GM19463 (cell line): ENCODE data around the gene BTBD17.

ENCODE experiments used
- ATAC-seq: cut with Tn5 transposase; IDR thresholded peaks from one replicate; pipeline ENCODE4 v1.9.1; 2021; ENCODE audit warnings: mild to moderate bottlenecking, moderate library complexity; ENCODE audit not compliant: unreplicated experiment

BTBD17 gene

GRCh38 chr17:74359916-74360315, 1.8 kb downstream of the BTBD17 start:
- no peak for ATAC-seq

- ATAC-seq = no peak
Measured at GRCh38 chr17:74358697-74359096, 3.0 kb downstream of the BTBD17 start.

GRCh38 chr17:74357466-74357809, 4.2 kb downstream of the BTBD17 start:
- no peak for ATAC-seq

DNA sequence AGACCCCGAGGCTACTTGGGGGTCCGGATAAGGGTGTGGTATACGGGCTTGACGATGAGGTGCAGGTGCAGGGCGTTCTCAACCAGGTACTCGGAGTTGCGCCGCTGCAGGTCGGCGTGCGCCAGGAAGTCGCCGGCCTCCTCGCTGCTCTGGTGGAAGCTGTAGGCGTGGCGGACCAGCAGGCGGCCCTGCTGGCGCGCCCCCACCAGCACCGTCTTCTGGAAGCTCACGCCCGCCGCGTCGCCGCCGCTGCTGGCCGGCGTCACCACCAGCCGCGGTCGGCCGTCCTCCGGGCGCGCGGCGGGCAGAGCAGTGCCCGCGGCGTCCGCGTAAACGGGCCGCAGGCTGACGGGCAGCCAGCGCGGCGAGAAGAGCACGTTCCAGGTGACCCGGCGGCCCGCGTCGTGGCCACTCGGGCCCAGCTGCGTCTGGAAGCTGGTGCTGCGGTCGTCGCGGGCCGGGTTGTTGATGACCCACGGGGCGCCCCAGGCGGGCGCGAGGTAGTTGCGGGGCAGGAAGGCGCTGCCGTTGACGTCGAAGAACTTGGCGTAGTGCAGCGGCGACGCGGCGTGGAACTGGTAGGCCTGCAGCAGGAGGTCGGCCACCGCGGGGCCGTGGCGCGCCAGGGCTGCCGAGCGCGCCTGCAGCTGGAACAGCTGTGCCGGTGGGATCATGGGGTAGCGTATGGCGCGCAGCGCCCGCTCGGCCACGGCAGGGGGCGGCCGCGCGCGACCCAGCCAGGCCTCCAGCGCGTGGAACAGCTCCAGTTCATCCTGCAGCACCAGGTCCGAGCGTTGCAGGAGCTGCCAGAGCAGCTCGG, 4.8 kb downstream of the BTBD17 start:
- ATAC-seq = no peak

- ATAC-seq = no peak
Measured at GRCh38 chr17:74355065-74355464, 6.6 kb downstream of the BTBD17 start.

GRCh38 chr17:74354561-74354960, 7.1 kb downstream of the BTBD17 start:
- no peak for ATAC-seq

DNA sequence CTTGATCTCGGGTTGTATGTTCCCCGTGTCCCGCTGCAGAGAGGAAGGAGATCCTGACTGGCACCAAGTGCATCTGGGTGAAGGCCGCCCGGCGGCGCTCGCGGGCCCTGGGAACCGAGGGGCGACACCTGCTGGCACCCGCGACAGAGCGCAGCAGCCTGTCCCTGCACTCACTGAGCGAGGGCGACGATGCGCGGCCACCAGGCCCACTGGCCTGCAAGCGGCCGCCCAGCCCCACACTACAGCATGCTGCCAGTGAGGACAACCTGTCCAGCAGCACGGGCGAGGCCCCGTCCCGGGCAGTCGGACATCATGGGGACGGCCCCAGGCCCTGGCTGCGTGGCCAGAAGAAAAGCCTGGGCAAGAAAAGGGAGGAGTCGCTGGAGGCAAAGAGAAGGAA, 7.5 kb downstream of the BTBD17 start:
- ATAC-seq = no peak

- no peak for ATAC-seq
Measured at GRCh38 chr17:74353446-74354060, 8.1 kb downstream of the BTBD17 start.

DNA sequence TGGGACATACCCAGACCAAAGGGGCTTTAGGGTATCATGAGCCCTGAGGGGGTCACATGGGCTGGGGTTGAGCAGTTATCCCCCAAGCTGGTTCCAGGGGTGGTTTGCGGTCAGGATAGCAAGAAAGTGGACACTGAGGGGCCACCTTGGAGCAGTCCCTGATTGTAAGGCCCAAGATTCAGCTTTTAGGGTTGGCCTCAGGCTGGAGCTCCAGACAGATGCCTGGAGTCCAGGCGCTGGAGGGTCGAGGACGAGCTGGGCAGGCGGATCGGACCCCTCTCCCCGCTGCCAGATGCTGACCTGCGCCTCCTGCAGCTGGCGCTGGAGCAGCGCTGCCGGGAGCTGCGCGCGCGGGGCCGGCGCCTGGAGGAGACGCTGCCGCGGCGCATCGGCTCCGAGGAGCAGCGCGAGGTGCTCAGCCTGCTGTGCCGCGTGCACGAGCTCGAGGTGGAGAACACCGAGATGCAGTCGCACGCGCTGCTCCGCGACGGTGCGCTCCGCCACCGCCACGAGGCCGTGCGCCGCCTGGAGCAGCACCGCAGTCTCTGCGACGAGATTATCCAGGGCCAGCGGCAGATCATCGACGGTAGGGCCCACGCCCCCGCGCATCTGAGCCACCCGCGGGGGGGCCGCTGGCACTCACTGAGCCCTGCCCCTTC, 10.0 kb downstream of the BTBD17 start:
- ATAC-seq = no peak

DNA sequence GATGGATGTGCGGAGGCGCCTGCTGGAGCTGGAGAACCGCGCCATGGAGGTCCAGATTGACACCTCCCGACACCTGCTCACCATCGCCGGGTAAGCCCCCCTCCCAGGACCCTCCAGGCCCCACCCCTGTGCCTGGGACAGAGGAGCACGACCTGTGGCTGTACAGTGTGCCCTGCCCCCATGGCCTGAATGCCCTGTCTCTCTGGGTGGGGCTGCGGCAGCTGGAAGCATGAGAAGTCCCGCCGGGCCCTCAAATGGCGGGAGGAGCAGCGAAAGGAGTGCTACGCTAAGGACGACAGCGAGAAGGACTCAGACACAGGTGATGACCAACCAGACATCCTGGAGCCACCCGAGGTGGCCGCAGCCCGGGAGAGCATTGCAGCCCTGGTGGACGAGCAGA, 11.2 kb downstream of the BTBD17 start:
- no peak for ATAC-seq

DNA sequence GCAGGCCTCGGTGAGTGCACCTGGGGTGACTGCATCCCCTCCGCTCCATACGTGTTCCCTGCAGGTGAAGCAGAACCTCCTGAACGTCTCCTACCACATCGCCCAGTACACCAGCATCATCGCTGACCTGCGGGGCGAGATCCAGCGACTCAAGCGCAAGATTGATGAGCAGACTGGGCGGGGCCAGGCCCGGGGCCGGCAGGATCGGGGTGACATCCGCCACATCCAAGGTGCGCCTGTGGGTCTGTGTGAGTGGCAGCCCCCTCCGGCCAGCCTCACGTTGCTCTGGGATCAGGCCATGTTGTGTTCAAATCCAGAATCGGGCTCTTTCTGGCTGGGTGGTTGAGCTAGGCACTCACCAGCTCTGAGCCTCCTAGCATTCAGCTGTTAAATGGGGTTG, 12.5 kb downstream of the BTBD17 start:
- ATAC-seq = no peak

- ATAC-seq = no peak
Measured at GRCh38 chr17:74347646-74348045, 14.0 kb downstream of the BTBD17 start.

DNA sequence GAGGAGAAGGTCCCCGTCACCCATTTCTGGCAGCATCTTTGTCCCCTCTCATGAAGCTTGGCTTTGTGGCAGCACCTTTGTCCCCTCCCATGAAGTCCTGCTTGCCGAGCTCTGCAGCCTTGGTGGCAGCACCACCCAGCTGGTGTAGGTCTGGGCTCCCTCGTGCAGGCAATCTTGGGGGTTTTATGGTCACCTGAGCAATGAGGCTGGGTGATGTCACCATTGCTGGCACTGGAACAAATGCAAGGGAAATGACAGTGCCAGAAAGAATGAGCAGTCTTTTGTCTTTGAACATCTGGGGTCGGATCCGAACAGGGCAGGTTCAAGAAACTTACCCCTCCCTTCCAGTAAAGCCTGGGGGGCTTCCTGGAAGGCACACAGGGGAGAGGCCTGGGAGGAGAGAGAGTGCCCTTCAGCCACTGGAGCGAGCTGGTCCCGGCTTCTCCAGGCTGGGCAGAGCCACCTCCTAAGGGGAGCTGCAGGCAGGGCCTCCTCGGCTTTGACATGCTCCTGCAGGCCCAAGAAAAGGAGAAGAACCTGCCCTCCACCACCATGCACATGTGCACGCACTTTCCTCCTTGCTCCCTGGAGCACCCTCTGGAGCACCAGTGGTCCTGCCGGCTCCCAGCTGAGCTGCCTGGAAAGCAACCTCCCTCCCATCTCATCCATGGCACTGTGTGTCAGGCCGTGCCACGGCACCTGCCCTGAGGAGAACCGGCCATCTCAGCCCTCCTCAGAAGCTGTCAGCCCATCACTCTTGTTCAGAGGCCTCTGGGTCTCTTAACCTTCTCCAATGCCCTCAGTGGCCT, 16.0 kb downstream of the BTBD17 start:
- ATAC-seq = no peak

GRCh38 chr17:74344658-74345057, 17.0 kb downstream of the BTBD17 start:
- no peak for ATAC-seq

DNA sequence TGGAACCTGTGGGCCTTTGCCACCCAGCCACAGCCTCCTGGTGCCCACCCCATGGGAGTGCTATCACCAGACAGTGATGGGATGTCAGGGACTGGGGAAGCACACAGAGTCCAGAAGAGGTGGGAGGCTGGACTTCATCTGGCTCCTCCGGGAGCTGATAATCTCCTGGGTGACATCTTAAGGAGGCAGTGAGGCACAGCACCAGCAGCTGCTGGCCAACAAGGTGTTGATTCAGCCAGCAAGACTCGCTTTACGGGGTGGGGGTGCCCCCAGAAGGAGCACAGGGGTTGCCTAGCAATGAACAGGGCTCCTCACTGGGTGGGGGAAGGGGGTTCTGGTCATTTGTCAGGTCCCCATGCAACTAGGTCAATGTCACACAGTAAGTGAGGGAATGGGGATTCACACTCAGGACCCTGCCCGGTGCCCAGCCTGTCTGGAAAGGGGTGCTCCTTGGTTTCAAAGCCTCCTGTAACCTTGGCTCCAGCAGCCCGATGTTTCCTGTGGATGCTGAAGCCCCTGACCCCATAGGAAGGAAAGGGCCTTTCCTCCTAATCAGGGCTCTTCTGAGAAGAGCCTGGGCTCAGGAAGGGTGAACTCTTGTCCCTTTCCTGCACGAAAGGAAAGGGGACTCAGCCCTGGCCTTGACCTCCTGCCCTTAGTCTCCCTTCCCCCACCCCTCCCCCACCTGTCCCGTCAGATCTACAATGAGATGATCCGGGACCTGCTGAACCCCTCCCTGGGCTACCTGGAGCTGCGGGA, 18.0 kb downstream of the BTBD17 start:
- no peak for ATAC-seq

DNA sequence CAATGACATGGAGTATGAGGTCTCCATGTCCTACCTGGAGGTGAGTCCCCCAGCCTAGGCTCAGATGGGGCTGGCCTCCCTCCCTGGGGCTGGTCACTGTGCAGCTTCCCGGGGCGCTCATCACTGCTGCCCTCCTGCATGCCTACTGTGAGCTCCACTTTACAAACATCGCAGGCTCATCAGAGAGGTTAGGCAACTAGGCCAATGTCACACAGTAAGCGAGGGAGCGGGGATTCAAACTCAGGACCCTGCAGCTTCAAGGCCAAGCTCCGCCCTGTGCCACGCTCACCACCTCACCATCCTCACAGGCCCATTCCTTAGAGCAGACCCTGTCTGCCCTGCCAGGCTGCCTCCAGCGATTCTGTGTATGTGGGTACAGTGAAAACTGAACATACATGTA, 18.5 kb downstream of the BTBD17 start:
- no peak for ATAC-seq

GRCh38 chr17:74342224-74342623, 19.4 kb downstream of the BTBD17 start:
- no peak for ATAC-seq

DNA sequence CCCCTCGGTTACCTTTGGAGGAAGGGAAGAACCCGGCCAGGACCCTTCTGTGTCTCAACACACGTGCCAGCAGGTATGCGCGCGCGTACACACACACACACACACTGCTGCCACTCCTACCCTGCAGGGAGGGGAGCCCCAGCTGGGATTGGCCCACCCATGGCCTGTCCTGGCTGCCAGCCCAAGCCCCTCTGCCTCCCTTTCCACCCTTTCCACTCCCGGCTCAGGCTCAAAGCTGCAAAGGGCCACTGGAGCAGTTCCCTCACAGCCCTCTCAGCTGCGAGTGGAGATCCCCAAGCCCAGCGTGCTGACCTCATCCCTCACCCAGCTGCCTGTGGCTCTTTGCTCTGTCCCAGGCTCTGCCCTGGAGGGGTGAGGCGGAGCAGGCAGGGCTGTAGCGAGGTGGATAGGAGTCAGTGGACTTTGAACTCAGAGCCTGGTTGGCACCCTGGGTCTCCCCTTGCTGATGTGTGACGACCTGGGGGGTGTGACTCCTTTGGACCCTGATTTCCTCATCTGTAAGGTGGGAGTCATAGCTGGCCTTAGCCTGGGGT, 21.1 kb downstream of the BTBD17 start:
- no peak for ATAC-seq

DNA sequence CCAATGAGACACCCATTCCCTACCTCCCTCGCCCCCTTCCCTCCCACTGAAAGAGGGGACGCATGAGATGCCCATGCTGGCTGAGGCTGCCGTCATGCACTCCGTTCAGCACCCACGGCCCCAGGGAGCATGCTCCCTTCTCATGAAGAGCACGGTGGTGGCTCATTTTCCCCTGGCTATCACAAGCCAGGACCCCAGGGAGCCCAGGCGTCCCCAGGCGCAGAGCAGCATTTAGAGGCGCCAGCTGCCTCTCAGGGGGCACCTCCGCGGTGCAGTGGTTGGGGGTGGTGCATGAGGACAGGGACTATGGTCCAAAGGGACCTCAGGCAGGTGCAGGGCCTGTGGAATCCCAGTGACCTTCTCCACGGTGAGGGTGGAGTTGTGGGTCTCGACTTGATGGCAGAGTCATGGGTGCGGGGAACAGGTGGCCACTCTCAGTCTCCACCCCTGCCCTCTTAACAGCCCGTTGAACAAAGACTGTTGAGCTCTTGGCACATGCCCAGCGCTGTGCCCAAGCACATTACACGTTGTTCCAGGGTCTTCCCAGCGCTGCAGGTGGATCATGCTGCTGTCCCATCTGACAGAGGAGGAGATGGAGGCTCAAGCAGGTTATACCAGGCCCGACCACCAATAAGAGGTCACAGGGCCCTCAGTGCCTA, 22.0 kb downstream of the BTBD17 start:
- ATAC-seq = no peak
